GM19397 (cell line): ENCODE measurements around the gene PDGFD.

ENCODE experiments used
- ATAC-seq: cut with Tn5 transposase; IDR thresholded peaks from one replicate; pipeline ENCODE4 v1.9.1; 2021; ENCODE audit warnings: mild to moderate bottlenecking, moderate library complexity; ENCODE audit not compliant: unreplicated experiment

The PDGFD gene

DNA sequence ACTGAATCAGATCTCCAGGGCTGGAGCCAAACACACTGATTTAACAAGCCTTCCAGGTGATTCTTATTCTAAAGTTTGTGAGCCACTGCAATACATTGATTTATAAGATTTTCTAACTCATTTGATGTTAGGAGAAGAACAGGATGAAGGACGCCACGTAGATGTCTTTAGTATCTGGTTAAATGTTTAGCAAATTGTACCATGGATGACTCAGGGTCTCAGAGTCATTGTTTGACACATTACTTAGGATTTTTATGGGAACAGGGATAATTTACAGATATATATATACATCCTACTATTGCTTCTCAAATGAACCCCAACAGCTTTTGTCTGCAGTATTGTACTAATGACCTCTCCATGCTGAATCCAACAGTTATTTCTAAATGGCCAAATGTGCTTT is 270.6 kb downstream of the PDGFD start:
- ATAC-seq, result no peak

DNA sequence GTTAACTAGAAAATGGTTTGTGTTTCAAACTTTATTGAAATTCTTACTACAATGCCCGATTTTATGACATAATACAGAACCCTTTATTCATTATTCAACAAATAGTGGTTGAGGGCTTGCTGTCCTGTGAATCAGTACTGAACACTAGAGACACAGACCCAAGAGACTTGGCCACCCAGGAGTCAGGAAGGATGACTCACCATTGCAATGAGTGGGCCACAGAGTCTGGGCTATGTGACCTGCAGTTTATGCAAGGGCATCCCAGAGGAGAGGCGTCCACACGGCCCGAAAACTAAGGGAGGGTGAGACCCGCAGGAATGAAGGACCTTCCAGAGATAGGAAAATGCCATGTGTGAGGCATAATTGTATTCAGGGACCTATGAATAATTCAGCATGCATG is 271.3 kb downstream of the PDGFD start:
- no peak for ATAC-seq

DNA sequence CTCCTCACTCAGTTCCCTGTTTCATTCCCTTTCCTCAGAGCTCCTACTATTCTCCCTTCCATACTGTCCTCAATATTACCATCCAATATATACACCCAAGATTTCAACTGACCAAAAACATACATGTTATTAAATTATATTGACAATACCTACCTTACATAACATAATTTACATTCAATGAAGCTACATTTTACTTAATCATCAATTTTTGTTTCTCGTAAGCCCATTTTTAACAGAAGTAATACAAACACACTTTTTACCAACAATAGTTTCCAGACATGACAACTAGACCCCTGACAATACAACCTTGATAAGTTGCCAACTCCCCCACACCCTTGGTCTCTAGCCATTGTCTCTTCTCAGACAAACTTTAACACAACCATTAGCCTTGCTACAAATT is 273.3 kb downstream of the PDGFD start:
- no peak for ATAC-seq

DNA sequence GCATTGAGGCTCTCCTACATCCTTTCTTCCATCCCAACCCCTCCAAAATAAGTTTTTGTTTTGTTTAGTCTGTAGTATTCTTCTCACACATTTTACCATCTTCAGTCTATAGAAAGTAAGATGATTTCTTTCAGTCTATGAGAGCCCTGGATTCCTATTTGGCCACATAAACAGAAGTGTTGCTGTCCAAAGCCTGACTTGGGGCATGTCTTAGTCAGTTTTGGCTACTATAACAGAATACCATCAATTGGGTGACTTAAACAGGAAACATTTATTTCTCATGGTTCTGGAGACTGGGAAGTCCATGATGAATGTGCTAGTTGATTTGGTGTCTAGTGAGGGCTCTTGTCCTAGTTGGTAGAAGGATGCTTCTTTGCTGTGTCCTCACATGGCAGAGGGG is 274.3 kb downstream of the PDGFD start:
- no peak for ATAC-seq

DNA sequence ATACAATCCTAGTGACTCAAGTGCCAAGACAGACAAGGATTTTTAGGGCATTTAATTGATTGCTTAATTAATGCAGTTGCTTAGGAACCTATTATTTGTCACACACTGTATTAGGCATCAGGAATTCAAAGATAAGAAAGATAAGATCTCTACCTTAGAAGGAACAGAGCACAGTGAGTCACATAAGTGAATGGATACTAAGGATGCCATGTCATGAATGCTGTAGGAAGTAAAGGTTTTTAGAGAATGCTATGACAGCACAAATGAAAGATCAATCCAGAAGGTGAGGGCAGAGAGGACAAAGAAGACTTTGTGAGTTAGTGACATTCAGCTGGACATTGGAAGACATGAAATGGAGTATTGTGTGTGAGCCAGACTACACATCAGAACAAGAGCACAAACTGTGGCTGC is 275.4 kb downstream of the PDGFD start:
- no peak for ATAC-seq

DNA sequence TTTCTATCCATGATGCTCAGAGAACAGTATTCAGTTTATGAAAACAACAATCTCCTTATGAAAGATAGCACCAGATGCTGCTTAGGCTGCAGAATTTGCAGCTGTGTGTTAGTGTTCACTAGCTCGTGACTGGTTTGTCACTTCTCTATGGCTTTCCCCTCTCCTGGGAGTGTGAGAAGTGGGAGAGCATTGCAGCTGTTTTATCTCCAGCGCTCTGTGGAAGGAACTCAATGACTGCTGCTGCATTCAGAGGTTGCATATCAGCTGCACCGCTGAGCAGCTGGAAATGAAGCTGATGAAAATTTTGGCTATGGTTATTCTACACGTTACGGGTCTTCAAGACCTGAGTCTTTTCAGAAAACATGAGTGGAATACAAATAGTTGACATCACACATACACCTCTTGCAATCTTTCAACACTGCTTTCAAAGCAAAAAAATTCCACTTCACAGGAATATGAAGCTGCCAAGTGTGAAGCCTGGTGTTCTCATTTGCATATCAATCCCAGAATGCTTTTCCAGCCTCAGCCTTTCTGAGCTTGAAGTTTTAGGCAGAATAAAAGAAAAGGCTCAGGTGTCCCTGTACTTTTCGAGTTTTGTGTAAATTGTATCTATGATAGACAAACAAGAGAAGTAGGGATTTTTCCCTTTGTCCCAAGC is 276.8 kb downstream of the PDGFD start:
- no peak for ATAC-seq

DNA sequence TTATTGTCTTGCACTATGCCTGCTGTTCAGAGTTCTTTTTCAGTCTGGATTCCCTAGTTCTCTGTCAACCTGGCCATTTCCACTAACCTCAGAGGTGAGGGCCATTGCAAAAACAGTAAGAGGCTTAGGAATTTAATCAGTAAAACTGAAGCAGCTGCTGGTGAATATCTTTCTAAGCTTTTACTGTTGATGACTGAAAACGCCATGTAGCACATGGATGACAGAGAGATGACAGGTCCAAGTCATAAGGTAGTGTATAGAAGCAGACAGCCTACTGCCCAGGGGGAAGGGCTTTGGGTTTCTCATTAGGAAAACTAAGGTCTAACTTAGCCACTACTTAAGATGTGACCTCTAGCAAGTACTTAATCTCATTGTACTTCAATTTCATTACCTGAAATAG is 280.1 kb downstream of the PDGFD start:
- ATAC-seq, result no peak

DNA sequence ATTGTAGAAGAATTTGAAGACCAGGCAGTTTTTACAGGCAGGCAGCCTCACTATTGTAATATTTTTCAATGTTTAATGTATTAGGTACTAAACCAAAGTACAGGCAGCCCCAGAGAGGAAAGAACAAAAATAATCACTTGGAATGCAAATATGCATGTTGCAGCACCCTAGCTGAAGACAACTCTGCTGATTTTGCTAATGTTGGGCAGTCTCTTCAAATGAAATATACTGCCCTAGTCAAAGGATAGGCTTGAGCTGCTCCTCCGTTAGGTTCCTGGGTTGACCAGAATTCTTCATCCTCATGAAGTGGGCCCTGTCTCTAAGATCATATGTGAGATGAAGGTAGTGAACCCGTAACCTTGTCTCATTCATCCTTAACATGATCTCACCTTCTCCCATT is 280.7 kb downstream of the PDGFD start:
- no peak for ATAC-seq

DNA sequence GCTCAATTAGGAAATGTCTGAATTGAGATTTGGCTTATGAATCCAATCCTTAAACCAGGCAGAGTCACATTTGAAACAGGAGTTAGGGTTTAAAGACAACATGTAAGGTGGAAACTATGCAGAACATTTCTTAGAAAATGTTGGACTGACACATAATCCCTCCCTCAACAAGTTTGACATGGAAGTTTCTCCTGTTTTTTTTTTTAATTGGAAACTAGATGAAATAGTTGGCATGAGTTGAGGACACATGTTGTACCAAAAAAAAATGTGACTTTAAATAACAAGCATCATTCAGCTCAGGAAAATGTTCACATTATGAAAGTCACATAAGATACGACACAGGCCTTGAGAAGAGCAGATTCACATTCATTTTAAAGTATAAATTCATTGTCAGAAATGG is 282.4 kb downstream of the PDGFD start:
- ATAC-seq, result no peak

DNA sequence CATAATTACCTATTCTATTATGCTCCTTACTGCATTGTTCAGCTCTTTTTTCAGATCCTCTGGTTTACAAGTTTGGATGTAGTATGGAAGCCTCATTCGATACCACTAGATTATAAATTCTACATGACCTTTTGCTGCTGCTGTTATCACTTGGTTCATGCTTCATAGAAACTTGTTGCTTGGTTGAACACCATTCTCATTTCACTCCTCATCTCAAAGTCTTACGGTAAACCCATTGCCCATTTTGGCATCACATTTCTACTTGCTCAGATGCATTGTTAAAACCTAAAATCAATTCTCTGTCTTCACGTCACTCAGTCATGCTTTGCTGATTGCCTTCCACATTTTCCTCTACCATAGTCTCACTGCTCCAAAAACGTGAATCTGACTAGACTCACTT is 283.0 kb downstream of the PDGFD start:
- ATAC-seq, result no peak

DNA sequence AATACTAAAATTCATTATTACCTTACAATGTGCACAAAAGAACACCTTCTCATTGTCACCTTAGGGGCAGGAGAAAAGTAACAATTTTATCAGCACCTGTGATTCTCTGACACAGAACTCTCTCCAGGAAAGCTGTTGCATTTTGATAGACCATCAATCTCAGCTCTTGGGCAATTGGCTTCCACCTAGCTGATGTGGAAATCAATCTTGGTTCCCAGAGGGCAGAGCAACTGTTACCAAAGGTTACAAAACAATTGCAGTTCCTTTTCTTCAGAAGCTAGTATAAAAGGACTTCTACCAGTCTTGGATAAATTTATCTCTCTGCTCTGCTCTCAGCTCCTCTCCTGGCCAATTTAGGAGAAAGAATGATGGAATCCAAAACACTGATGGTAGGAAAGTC is 285.3 kb downstream of the PDGFD start:
- ATAC-seq, result no peak

DNA sequence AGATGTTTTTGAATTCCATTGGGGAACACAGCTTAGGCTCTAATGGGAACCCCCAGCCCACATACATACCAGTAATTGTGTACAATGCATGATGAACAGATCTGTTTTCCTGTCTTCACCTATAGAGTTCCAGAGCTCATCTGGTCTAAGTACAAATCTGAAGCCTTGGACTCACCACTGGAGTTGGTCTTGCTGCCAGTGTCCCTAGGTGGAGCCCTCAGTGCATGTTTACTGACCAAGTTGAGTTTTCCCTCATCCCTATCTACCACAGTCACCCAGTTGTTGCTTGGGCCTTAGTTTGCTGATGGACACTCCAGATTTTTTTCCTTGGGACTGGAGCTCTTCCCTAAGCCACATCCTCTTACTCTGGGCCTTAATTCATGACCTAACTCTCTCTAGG is 286.7 kb downstream of the PDGFD start:
- ATAC-seq, result no peak

DNA sequence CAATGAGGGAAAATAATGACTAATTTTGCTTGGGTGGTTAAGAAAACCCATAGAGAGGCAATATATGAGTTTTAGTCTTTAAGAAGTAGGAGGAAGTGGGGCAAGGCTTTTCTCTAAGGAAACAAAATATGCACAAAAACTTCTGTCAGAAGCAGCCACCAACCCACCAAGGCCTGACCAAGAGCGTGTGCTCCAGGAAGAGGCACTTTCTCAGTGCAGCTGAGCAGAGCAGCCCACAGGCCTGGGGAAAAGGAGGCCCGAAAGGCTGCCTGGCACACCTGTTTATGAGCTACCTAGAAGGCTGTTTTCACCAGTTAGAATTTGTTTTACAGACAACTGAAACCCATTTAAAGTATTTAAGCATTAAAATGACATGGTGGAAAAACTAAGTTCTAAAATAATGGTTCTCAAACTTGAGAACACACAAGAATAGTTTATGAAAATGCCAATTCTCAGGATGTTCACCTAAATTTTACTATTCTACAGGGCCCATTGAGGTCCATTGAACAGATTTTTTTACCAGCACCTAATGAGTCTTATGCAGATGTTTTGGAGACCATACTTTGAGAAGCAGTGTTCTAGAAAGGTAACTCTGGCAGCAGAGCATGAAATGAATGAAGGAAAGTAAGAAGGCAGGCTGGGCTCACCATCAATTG is 288.0 kb downstream of the PDGFD start:
- ATAC-seq, result peak; percentile 96

DNA sequence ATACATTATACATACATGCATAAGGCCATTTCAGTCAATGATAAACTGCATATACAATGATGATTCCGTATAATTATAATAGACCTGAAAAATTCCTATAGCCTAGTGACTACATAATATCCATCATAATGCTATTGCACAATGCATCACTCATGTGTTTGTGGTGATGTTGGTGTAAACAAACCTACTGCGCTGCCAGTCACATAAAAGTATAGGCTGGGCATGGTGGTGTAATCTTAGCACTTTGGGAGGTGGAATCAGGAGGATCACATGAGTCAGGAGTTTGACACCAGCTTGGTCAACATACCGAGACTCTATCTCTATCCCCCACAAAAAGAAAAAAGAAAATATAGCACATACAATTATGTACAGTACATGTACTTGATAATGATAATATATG is 291.2 kb downstream of the PDGFD start:
- no peak for ATAC-seq

DNA sequence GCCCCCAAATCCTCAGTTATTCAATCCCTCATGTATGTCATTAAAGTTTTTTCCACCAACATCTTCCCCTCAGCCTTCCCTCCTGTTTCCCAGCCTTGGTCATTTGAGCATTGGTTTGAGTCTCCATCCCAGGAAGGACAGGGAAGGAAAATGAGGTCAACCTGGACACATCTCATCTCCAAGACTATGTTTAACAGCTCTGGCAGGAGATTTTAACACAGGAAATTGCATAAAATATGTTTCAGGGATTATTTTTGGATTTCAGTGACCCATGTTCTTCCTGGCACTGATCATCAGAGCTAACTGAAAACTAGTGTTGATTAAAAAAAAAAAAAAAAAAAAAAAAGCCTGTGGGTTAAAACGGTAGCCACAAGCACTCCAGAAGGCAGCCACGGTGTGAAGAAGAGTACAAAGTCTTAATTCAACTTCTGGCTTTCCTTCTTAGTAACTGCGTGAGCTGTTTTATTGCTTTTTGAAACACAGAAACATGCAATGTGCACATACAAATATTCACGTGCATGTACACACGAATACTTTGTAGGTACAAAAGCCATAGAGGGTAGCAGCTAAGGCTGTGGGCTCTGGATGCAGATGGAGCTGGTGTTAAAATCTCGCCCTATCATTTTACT is 291.9 kb downstream of the PDGFD start:
- ATAC-seq, result no peak

DNA sequence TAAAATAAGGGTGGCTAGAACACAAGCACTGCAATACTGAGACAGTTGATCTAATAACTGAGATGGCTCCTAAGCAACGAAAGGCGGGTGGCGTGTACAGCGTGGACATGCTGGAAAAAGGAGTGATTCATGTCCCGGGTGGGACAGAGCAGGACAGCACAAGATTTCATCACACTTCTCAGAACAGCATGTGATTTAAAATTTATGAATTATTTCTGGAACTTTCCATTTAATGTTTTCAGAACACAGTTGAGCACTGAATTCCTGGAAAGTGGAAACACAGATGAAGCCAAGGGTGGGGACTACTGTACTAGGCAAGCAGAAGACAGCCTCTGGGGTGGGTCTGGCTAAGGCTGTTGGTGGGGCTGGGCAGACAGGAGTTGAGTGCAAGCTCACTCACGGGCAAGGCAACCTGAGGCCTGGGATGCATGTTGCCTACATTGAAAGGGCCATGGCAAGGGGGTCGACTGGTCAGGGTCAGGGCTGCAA is 293.1 kb downstream of the PDGFD start:
- no peak for ATAC-seq

DNA sequence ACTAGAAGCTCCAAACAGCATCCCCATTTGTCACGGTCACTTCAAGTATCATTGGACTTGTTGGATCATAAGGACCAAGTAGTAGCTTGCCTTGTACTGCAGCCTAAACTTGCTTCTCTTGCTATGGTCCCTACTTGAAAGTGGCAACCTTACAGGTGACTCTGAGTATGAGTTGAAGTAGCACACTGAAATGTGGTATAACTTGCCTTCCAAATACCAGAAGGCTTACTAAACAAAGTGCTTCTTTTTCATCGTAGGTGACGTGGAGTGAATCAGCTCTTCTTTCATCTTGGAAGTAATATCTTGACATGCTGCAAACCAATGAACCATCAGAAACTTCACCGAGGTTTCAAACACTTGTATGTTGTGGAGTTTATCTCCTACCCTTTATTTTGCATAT is 296.5 kb downstream of the PDGFD start:
- ATAC-seq, result no peak

DNA sequence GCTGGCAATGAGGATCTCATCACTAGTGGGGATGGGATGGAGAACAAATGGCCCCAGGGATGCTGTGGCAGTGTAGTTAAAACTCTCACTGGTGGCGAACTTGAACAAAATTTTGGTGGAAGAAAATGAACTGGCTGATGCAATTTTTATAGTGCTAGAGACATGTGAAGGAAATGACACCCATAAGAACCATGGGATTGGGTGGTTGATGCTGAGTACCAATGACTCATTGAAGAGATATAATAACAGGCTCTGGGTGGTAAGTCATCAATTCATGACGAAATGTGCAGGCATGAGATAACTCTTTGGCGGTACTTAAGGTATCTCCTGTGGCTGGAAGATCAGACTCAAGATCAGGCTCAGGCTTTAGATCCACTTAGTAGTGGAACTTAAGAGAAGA is 300.4 kb downstream of the PDGFD start:
- no peak for ATAC-seq

DNA sequence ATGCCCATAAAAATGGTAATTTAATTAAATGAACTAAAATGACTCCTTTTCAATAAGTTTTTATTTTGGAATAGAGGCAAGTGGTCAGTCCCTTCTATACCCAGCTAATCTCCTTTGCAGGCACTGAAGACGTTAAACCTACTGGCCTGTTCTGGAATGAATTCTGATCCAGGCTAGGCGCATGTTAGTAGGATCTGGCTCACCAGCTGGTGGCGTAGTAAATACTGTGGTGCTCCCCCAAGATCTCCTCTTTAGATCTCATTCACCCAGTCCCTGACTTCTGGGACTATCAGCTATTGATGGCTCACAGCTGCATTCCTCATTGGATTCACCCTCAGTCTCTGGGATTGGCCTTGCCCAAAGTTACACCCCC is 301.2 kb downstream of the PDGFD start:
- peak; percentile 11 for ATAC-seq

DNA sequence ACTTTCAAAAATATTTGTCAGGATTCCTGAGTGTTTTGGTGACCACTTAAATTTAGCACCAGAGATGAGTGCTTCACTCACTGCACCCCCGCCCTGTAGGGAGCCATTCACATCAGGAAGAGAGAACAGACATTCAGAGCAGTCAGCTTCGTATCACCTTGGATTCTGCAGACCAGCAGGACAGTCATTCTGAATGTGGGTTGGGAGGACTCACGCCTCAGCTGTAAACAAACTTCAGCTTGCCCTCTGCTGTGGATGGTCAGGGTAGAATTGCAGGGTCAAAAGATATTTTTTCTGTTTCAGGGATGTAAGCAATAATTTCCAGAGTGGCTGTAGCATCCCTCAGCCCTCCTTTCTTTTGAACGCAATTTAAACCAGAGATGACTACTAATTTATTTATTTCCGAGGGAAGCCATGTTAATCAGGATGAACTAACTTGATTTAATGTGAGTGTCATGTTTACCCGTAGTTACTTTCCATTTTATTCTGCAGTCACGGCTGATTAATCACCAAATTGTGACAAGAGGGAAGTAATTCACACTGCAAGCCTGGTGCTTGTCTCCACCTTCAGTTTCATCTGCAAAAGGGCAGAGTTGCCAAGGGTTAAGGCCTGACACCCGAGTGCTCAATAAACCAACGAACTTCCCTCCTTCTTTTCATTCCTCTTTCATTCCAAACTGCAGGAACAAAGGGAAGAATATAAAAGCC is 301.7 kb downstream of the PDGFD start:
- ATAC-seq, result peak; percentile 86
